HG03060 (cell line): ENCODE results near the gene RPL10A.
A peak's percentile ranks its signal among the peaks of the same experiment; 100 is the strongest.
"Not testable (repeated sequence)": the region's sequence is repeated elsewhere in the genome, so short reads cannot be mapped to it uniquely, and the experiment has no call there.

Experiments used
- ATAC-seq: cut with Tn5 transposase; IDR thresholded peaks from one replicate; pipeline ENCODE4 v1.9.1; 2021; ENCODE audit warnings: low read depth, moderate number of reproducible peaks; ENCODE audit not compliant: unreplicated experiment

Gene RPL10A

GRCh38 chr6:35468181-35468979 is at the start of gene RPL10A:
Gene RPL10A, plus strand, starts transcription at chr6:35468401. Its CDS starts 34 bp downstream, at chr6:35468435.
- peak; percentile 69 for ATAC-seq

GRCh38 chr6:35419417-35419816 is 48.8 kb upstream of the RPL10A start:
- ATAC-seq: no peak

GRCh38 chr6:35419961-35420360 is 48.2 kb upstream of the RPL10A start:
- ATAC-seq: no peak

GRCh38 chr6:35425284-35425683 is 42.9 kb upstream of the RPL10A start:
- ATAC-seq: no peak

- no peak for ATAC-seq
Measured at GRCh38 chr6:35426074-35426473, 42.1 kb upstream of the RPL10A start.

- no peak for ATAC-seq
Measured at GRCh38 chr6:35427435-35427834, 40.8 kb upstream of the RPL10A start.

GRCh38 chr6:35427851-35428321 is 40.3 kb upstream of the RPL10A start:
- ATAC-seq: no peak

- ATAC-seq: no peak
Measured at GRCh38 chr6:35428421-35429149, 39.6 kb upstream of the RPL10A start.

GRCh38 chr6:35429463-35429862 is 38.7 kb upstream of the RPL10A start:
- ATAC-seq: no peak

- no peak for ATAC-seq
Measured at GRCh38 chr6:35432291-35432690, 35.9 kb upstream of the RPL10A start.

- ATAC-seq: not testable (repeated sequence)
Measured at GRCh38 chr6:35432702-35433101, 35.5 kb upstream of the RPL10A start.

- ATAC-seq: no peak
Measured at GRCh38 chr6:35435074-35435837, 32.9 kb upstream of the RPL10A start.

- no peak for ATAC-seq
Measured at GRCh38 chr6:35436071-35436857, 31.9 kb upstream of the RPL10A start.

GRCh38 chr6:35438378-35439065 is 29.7 kb upstream of the RPL10A start:
- not testable (repeated sequence) for ATAC-seq

GRCh38 chr6:35439308-35439707 is 28.9 kb upstream of the RPL10A start:
- ATAC-seq: no peak

- no peak for ATAC-seq
Measured at GRCh38 chr6:35441205-35441604, 27.0 kb upstream of the RPL10A start.

- no peak for ATAC-seq
Measured at GRCh38 chr6:35441642-35442041, 26.6 kb upstream of the RPL10A start.

- no peak for ATAC-seq
Measured at GRCh38 chr6:35442693-35443092, 25.5 kb upstream of the RPL10A start.

- no peak for ATAC-seq
Measured at GRCh38 chr6:35443341-35444030, 24.7 kb upstream of the RPL10A start.
